Activated T-cell treated with anti-CD3 and anti-CD28 coated beads for 4 hours (primary cell): ENCODE data around the gene CCDC6.
"Not testable (repeated sequence)": the region's sequence is repeated elsewhere in the genome, so short reads cannot be mapped to it uniquely, and the experiment has no call there.

Experiments used
- DNase-seq: peaks from one replicate; pipeline ENCODE4 v3.0.0-alpha.2; 2020

CCDC6 gene

GRCh38 chr10:59905066-59905730, 1.2 kb downstream of the CCDC6 start:
- DNase-seq: no peak

GRCh38 chr10:59904426-59905065, 1.8 kb downstream of the CCDC6 start:
- no peak for DNase-seq

GRCh38 chr10:59903871-59904270, 2.5 kb downstream of the CCDC6 start:
- no peak for DNase-seq

GRCh38 chr10:59902016-59902415, 4.3 kb downstream of the CCDC6 start:
- no peak for DNase-seq

- no peak for DNase-seq
These were observed 4.9 kb downstream of the CCDC6 start for GRCh38 chr10:59901470-59901869.

GRCh38 chr10:59900048-59900727, 6.2 kb downstream of the CCDC6 start:
- DNase-seq: no peak

- DNase-seq: no peak
These were observed 8.1 kb downstream of the CCDC6 start for GRCh38 chr10:59898125-59898835.

- no peak for DNase-seq
These were observed 10.2 kb downstream of the CCDC6 start for GRCh38 chr10:59896191-59896590.

GRCh38 chr10:59895629-59896116, 10.7 kb downstream of the CCDC6 start:
- no peak for DNase-seq

- DNase-seq: no peak
These were observed 12.2 kb downstream of the CCDC6 start for GRCh38 chr10:59894114-59894513.

- no peak for DNase-seq
These were observed 13.7 kb downstream of the CCDC6 start for GRCh38 chr10:59892697-59893096.

GRCh38 chr10:59891936-59892335, 14.4 kb downstream of the CCDC6 start:
- no peak for DNase-seq

GRCh38 chr10:59891349-59891748, 15.0 kb downstream of the CCDC6 start:
- DNase-seq: no peak

GRCh38 chr10:59888781-59889435, 17.4 kb downstream of the CCDC6 start:
- DNase-seq: no peak

- no peak for DNase-seq
These were observed 18.2 kb downstream of the CCDC6 start for GRCh38 chr10:59887972-59888640.

- no peak for DNase-seq
These were observed 19.4 kb downstream of the CCDC6 start for GRCh38 chr10:59887006-59887405.

GRCh38 chr10:59885430-59886134, 20.8 kb downstream of the CCDC6 start:
- no peak for DNase-seq

GRCh38 chr10:59884893-59885292, 21.5 kb downstream of the CCDC6 start:
- not testable (repeated sequence) for DNase-seq

- no peak for DNase-seq
These were observed 24.7 kb downstream of the CCDC6 start for GRCh38 chr10:59881640-59882039.

- no peak for DNase-seq
These were observed 25.3 kb downstream of the CCDC6 start for GRCh38 chr10:59880971-59881510.

GRCh38 chr10:59880019-59880717, 26.2 kb downstream of the CCDC6 start:
- DNase-seq: no peak
